GM19193 (cell line): ENCODE results near the gene PRRT1.

Experiments
- POLR2A ChIP-seq: IDR thresholded peaks from 4 replicates; pipeline ENCODE4 v1.6.1; 2011; ENCODE audit not compliant: insufficient read depth, insufficient read length; ENCODE audit errors: extremely low read depth

Gene PRRT1

DNA sequence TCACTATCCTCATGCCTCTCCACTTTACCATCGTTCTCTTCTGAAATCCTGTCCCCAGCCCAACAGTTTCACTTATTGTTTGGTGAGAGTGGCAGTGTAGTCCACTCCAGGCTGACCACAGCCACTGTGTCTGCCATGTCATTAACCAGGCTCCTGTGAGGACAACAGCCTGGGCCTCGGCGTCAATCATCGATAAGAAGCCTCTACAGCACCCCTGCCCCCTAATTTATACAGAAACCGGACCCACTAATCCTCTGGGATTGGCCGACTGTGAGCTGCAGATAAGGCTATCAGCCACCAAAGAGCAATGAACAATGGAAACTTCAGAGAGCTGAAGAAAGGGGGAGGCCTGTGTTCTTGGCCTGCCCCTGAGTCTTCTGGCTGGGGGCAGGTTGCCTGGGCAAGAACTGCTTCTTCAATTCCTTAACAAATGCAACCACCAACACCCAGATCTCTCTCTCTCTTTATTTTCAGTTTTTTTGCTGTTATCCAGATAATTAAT lies 16.1 kb upstream of the PRRT1 start:
- TF ChIP-seq POLR2A: no peak

DNA sequence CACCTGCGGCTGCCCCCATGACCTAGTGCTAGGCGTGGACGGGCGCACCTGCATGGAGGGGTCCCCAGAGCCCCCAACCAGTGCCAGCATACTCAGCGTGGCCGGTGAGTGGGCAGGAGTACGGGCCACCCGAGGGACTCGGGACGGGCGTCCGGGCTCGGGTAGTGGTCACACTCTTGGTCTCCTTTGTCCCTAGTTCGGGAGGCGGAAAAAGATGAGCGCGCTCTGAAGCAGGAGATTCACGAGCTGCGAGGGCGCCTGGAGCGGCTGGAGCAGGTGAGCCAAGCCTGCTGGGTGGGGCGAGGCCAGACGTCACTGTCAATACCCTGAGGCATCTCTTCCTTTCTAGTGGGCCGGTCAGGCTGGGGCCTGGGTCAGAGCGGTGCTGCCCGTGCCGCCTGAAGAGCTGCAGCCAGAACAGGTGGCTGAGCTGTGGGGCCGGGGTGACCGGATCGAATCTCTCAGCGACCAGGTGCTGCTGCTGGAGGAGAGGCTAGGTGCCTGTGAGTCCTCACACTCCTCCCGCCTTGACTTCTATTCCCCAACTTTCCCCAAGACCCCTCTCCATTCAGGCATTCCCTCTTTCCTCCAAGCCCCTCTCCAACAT lies 15.5 kb upstream of the PRRT1 start:
- no peak for TF ChIP-seq POLR2A

DNA sequence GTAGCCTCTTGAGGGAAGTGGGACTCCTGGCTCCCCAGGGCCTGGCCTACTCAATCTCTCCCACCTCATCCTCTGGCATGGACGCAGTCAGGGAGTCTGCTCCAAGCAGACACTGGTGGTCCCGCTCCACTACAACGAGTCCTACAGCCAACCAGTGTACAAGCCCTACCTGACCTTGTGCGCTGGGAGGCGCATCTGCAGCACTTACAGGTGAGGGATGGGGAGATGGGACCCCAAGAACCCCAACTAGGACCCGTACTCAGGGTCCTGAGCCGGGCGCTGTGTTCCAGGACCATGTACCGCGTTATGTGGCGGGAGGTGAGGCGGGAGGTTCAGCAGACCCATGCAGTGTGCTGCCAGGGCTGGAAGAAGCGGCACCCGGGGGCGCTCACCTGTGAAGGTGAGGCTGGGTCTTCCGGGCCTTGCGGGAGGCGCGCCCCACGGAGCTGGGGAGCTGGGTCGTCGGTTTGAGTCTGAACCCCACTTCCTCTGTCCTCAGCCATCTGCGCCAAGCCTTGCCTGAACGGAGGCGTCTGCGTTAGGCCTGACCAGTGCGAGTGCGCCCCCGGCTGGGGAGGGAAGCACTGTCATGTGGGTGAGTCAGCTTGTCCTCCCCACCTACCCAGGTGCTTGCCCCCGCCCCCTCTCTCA lies 14.8 kb upstream of the PRRT1 start:
- TF ChIP-seq POLR2A: no peak

DNA sequence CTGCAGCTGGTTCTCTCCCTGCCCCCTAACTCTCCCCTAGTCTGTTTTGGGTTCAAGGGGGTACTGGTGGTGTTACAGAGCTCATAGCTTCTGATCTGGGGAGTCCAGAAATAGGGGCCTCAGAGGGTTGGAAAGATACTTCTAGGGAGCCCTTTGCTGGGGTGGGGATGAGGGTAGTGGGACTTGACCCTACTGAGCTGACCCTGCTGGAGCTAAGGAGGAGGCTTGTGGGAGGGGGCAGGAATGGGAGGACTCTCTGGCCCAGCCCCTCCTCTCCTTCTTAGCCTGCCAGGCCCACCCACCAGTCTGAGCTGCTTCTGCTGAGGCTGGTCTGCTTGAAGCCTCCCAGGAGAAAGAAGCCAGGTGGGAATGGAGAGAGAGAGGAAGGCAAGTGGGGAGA lies 12.6 kb upstream of the PRRT1 start, which contains the start of gene EGFL8:
TSS of gene EGFL8 (plus strand) at position 301 of the 400 bp plus-strand sequence. CDS start 1,571 bp downstream, outside the sequence.
- no peak for TF ChIP-seq POLR2A

DNA sequence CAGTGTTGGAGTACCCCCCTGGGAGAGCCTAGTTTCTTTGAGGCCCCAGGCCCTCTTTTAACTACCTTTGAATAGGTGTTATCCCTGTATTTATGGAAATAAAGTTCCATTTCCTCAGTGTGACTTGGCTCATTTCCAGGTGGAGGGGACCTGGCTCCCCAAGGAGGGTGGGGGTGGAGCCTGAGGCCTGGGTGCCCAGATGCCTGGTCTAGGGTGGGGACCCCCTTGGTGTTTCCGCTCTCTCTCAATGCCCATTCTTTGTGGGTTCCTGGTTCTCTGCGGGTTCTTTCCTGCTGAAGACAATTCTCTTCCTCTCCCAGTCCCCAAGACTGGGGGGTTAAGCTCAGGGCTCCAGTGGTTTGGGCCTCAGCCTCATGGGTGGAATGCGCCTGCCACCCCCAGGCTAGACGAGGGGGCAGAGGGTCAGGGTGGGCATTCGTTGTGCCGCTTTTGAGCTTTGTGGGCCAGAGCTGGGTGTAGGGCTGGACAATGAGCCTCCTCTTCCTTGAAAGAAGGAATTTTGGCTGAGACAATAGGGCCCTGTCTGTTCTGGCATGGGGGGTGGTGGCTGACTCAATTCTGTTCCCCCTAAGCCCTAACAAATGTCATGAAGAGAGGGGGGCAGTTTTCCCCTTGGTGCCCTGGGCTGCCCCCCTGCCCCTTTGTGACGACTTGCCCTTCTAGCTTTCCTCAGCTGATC lies 12.0 kb upstream of the PRRT1 start:
- no peak for TF ChIP-seq POLR2A

- no peak for TF ChIP-seq POLR2A
Measured at GRCh38 chr6:32158052-32158451, 6.3 kb upstream of the PRRT1 start.

DNA sequence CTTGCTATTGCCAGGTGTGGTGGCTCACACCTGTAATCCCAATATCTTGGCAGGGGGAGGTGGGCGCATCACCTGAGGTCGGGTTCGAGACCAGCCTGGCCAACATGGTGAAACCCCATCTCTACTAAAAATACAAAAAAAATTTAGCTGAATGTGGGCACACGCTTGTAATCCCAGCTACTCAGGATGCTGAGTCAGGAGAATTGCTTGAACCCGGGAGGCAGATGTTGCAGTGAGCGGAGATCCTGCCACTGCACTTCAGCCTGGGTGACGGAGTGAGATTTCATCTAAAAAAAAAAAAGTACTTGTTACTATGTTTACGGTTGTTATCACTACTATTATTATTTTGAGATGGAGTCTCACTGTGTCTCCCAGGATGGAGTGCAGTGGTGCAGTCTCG lies 5.2 kb upstream of the PRRT1 start:
- no peak for TF ChIP-seq POLR2A

DNA sequence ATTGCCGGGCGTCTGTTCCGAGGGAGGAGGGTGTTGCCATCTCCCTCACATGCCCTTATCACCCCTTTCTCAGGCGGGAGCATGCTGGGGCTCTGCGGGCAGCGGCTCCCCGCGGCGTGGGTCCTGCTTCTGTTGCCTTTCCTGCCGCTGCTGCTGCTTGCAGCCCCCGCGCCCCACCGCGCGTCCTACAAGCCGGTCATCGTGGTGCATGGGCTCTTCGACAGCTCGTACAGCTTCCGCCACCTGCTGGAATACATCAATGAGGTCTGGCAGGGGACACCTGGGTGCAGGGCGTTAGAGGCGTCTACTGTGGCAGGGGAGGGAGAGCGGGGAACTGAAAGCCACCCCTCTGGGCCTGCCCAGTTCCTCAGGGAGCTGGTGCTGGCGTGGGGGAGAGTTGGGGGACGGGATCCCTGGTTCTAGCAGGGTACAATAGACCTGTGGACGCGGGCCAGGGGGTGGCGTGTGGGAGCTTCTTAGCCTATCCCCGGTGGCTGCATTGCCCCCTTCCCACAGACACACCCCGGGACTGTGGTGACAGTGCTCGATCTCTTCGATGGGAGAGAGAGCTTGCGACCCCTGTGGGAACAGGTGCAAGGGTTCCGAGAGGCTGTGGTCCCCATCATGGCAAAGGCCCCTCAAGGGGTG lies 2.9 kb upstream of the PRRT1 start:
- TF ChIP-seq POLR2A: no peak

DNA sequence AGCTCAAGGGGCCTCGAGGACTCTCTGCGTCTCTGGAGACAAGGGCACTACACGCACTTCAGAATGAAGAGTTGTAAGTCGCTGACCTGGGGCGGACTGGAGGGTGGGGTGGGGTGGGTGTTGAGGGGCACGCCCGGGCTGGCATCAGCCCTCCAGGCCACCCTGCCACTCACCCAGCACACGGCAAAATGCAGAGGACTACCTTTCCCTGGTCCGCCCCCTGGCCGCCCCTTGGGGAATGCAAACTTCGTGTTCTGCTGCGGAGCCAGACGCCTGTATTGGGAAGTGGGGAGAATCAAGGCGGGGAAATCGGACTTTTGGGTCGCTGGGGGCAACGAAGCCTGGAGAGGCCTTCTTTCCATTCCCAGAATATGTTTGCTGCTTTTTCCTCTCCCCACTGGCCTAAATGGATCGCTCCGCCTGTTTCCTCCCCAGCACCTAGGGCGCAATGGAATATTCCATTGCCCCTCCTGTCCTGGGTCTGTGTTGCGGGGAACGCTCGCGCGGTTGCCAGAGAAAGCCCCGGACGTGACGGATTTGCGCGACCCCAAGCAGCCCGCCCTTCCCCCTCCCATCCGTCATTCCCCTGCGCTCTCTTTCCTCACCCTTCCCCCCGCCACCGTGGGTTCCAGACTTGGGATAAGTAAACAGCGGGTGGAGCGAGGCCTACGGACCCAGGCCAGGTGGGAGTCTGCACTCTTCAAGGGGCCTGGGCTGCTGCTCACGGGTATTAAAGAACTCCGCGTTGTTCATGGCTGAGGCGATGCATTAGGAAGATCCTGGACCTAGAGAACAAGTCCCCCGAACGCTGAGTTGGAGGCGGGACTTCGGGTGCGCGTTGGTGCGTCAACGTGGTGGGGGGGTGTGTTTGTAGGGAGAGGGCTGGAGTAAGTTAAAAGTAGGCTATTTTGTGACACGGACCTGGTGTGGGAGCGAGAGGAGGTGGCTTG lies 2.1 kb upstream of the PRRT1 start, which contains the start of gene PPT2:
TSS of gene PPT2 (plus strand) at position 578 of the 950 bp plus-strand sequence. CDS start 454 bp downstream, outside the sequence.
- TF ChIP-seq POLR2A: no peak

DNA sequence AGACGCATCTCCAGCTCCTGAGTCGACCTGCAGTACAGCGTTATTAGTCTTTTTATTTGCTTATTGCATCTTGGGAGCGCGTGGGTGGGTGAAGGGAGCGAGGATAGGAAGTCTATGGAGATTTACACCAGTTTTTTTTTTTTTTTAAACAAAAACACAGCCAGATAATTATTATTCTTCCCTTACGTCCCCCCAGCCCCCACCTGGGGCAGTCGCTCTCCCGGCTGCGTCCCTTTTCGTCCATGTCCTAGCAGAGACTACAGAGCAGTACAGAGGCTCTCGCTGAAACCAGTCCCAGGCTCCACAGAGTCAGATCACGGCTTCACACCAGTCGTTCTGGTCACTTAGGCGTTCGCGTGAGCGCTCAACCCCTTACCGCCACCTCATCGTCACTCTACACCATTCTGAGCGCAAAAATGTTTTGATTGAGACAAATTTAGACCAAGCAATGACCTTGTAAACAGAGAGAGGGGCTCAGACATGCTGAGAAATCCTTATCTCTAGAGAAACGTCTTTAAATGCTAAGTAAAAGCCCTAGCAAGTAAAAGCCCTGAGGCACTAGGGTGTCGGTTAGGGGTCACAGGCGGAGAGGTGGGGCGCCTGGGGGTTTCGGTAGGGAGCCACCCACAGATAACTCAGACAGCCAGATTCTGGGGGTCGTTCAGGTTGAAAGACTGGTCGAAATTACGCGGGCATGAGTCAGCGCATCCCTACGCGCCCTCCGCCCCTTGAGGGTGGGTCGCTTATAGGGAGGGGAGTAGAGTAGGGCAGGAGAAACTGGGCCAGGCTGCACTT lies 1.2 kb upstream of the PRRT1 start:
- no peak for TF ChIP-seq POLR2A

DNA sequence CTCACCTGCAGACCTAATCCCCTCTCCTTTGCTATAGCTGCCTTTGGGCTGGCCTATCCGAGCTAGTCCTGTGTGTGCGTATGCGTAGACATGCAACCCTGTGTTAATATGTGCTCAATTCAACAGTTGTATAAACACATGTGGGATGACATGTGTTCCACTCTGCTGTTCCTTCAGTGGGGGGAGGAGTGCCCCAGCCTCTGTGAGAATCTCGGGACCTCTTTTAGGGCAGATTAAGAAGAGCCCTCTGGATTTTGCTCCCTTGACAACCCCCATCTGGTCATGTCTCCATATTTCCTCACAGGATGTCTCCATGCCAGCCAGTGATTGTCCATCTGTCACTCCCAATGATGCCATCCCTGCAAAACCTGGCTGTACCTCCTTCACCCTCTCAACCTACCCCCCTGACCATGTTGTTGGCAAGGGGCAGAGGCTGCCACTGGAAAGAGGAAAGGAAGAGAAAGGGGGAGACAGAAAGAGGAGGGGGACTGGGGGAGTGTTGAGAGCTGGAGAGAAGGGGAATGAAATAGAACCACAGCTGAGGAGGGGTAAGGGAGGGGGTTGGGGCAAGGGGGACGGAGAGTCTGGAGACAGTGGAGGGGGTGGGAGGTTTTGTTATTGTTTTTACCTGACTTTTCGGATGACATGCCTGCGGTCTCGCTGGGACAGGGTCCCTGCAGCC lies 417 bp downstream of the PRRT1 start:
- no peak for TF ChIP-seq POLR2A

DNA sequence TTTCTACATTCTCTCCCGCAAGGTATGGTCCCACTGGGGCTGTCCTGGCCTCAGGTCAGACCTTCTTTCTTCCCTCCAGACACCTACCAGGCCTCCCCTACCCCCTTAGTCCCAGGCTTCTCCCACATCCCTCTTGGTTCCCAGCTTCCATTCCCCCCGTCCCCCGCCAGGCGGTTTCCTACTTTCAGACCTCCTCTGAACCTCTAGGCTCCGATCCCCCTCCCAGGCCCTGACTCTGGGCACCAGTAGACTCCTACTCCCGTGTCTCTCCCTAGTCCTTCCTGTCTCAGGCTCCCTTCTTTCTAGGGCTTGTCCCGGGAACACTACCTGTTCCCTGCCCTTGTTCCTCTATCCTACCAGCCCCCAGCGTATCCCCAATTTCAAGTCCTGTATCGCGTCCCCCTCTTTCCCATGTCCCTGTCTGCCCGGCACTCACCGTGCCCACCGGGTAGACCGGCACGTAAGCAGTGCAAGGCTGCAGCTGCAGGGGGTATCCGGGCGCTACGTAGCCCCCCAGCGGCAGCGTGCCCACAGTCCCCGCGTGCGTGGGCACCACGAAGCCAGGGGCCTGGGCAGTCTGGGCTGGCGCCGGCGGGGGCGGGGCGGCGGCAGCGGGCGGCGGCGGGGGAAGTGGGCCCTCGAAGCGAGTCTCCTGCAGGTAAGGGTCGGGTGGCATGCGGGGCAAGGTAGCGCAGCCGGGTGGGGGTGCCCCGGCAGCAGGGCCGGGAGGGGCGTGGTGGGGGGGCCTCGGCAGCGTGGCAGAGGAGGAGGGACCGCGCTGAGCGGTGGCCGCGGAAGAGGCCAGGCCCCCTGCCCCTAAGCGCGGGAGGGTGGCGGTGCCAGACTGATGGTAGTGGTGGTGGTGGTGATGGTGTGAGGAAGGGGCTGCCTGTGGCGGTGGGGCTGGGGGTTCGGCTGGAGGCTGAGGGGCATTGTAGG lies 1.5 kb downstream of the PRRT1 start:
- TF ChIP-seq POLR2A: no peak
